NT2/D1 (cell line): ENCODE measurements around the gene NUDCD3.

Experiments
- SUZ12 ChIP-seq: IDR thresholded peaks from 2 replicates; pipeline ENCODE4 v1.6.1; 2011; ENCODE audit not compliant: insufficient read length, insufficient read depth; ENCODE audit errors: extremely low read depth
- YY1 ChIP-seq: IDR thresholded peaks from 2 replicates; pipeline ENCODE4 v1.6.1; 2011; ENCODE audit not compliant: insufficient read length, insufficient read depth
- ZNF274 ChIP-seq: IDR thresholded peaks from 2 replicates; pipeline ENCODE4 v1.6.1; 2011; ENCODE audit warnings: mild to moderate bottlenecking, low read depth, low read length

DNA sequence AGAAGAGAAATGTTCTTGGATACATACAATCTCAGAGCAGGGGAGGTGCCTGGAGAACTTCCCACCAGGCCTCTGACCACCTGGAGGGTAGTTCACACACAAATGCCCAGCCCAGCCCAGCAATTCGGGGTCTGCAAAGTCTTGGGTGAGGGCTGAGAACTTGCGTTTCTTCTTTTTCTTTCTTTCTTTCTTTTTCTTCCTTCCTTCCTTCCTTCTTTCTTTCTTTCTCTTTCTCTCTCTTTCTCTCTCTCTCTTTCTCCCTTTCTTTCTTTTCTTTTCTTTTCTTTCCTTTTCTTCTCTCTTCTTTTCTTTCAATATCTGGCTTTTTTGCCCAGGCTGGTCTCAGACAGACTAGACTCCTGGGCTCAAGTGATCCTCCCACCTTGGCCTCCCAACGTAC, 28.3 kb upstream of the NUDCD3 start:
- TF ChIP-seq ZNF274, result no peak
- TF ChIP-seq YY1, result no peak
- no peak for TF ChIP-seq SUZ12
